Activated T-cell treated with anti-CD3 and anti-CD28 coated beads for 24 hours (primary cell): ENCODE measurements around the gene YPEL5.

Experiments used
- DNase-seq: peaks from one replicate; pipeline ENCODE4 v3.0.0-alpha.2; 2020; ENCODE audit warnings: low read depth

Gene YPEL5

DNA sequence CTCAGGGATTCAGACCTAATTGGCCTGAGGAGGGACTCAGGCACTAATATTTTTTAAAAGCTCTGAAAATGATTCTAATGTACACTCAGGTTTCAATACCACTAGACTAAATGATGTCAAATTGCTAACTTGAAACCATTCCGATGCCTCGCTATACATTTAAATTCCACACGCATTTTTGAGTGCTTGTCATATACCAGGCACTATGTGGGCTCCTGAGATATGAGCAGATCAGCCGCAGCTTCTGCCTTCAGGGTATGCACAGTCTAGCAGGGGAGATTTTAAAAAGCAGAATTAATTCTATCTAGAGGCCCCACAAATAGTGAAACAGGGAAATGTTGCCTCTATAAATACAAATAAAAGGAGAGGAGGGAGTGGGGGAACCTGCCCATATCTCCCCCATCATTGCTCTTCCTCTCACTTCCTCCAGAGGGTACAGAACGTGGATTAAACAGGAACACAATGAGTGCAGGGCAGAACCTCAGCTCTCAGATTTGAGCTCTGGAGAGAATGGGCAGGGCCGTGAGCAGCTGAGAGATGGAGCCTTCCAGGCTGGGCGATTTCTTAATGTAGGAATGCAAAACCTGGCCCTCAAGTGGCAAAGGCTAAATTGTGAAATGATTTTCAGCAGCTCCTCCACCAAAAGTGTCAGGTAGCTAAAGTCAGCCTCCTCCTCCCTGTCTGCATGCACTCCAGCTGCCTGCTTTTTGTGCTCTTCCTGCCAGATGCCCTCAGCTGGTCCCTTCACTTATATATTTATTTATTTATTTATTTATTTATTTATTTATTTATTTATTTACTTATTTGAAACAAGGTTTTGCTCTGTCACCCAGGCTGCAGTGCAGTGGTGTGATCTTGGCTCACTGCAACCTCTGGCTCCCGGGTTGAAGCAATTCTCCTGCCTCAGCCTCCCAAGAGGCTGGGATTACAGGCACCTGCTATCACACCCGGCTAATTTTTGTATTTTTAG, 59.9 kb downstream of the YPEL5 start:
- no peak for DNase-seq

GRCh38 chr2:30208453-30208852, 61.6 kb downstream of the YPEL5 start:
- DNase-seq, result no peak

DNA sequence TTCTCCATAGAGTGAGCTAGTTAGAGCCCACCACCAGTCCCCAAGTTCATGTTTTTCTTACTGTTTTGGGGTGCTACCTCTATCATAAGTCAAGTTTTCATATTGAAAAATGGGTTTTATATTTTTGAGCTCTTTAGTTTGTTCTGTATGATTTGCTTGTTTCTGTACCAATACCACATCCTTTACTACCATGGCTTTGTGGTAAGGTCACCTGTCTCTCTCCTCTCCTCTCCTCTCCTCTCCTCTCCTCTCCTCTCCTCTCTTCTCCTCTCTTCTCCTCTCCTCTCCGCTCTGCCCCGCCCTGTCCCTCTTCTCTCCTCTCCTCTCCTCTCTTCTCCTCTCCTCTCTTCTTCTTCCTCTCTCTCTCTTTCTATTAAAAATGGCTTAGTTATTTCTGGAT, 62.4 kb downstream of the YPEL5 start:
- no peak for DNase-seq
